GM21423 (cell line): Measurements from ENCODE around the gene FAM180B.
A peak's percentile ranks its signal among the peaks of the same experiment; 100 is the strongest.

Experiments
- ATAC-seq: cut with Tn5 transposase; IDR thresholded peaks from one replicate; pipeline ENCODE4 v1.9.1; 2021; ENCODE audit warnings: mild to moderate bottlenecking, moderate library complexity; ENCODE audit not compliant: unreplicated experiment

FAM180B gene

GRCh38 chr11:47566149-47566698, 20.3 kb upstream of the FAM180B start:
- peak; percentile 14 for ATAC-seq

- ATAC-seq: no peak
Observed at GRCh38 chr11:47569646-47570045, 16.8 kb upstream of the FAM180B start.

- no peak for ATAC-seq
Observed at GRCh38 chr11:47570651-47571356, 15.7 kb upstream of the FAM180B start.

GRCh38 chr11:47571357-47571729, 15.1 kb upstream of the FAM180B start:
- no peak for ATAC-seq

- ATAC-seq: no peak
Observed at GRCh38 chr11:47571895-47572294, 14.6 kb upstream of the FAM180B start.

GRCh38 chr11:47572715-47573255, 13.7 kb upstream of the FAM180B start:
- ATAC-seq: no peak

- ATAC-seq: no peak
Observed at GRCh38 chr11:47573321-47573720, 13.2 kb upstream of the FAM180B start.

- no peak for ATAC-seq
Observed at GRCh38 chr11:47577460-47578041, 8.9 kb upstream of the FAM180B start.

- peak; percentile 92 for ATAC-seq
Observed at GRCh38 chr11:47578524-47579494, 7.7 kb upstream of the FAM180B start, which contains the start of the genes KBTBD4 and NDUFS3. Gene KBTBD4 (minus strand): TSS chr11:47578970. CDS start chr11:47578951, 19 bp downstream. Gene NDUFS3 (plus strand): TSS chr11:47579074. CDS start chr11:47579092, 18 bp downstream.

- no peak for ATAC-seq
Observed at GRCh38 chr11:47583844-47584243, 2.6 kb upstream of the FAM180B start.

- no peak for ATAC-seq
Observed at GRCh38 chr11:47587039-47587716, 700 bp downstream of the FAM180B start.

GRCh38 chr11:47587723-47588326, 1.3 kb downstream of the FAM180B start:
- no peak for ATAC-seq

GRCh38 chr11:47589118-47589517, 2.6 kb downstream of the FAM180B start:
- no peak for ATAC-seq

GRCh38 chr11:47589584-47589976, 3.1 kb downstream of the FAM180B start:
- ATAC-seq: no peak

- no peak for ATAC-seq
Observed at GRCh38 chr11:47589977-47590861, 3.7 kb downstream of the FAM180B start.

GRCh38 chr11:47591764-47592163, 5.3 kb downstream of the FAM180B start:
- ATAC-seq: peak; percentile 43

GRCh38 chr11:47592251-47592650, 5.8 kb downstream of the FAM180B start:
- ATAC-seq: no peak

- no peak for ATAC-seq
Observed at GRCh38 chr11:47592970-47593369, 6.5 kb downstream of the FAM180B start.

- ATAC-seq: no peak
Observed at GRCh38 chr11:47593492-47593933, 7.0 kb downstream of the FAM180B start.
